ENCODE results near the gene LINS1. TPM values are rescaled to one million over a fixed set of nuclear protein-coding genes. Genes with fewer than 3 reads are reported as not detected.

LINS1 gene
- total and polyA plus RNA-seq, 2 of the 8 experiments (the other 6 are each of a cell fraction or from before 2014, with no cell fraction given): 4.2 to 8.1 TPM

- no peaks in the 10 kb centered on the region for H3K23me2 ChIP-seq (ENCODE audit: low read depth, low read length)
- no peak overlapping the region for H3K4me2 ChIP-seq (ENCODE audit: insufficient read depth in 1 of 2, low read depth in 2 of 2, low read length in 2 of 2)
- H3K4me1 ChIP-seq (replicated peaks in 1 of 4; ENCODE audit: control insufficient read depth in 3 of 4, insufficient read depth in 4 of 4, low read length in 3 of 4): no peaks in the 10 kb centered on the region
- H3K9me3 ChIP-seq (ENCODE audit: insufficient read depth in 2 of 2, low read depth in 1 of 2, low read length in 1 of 2): peaks cover 38 to 51% of the 10 kb centered on the region in 2 experiments; a peak in 3 of 4 replicates
- H3K27ac ChIP-seq (ENCODE audit: low read depth, low read length): no peak overlapping the region
- no peaks in the 10 kb centered on the region for H4K20me1 ChIP-seq (replicated peaks in 1 of 2; ENCODE audit: control insufficient read depth in 1 of 2, insufficient read depth in 2 of 2, low read length in 2 of 2)
- H3K27me3 ChIP-seq (replicated peaks in 1 of 4; ENCODE audit: control insufficient read depth in 3 of 4, extremely low read depth in 1 of 4, insufficient read depth in 3 of 4, low read length in 3 of 4): no peaks in the 10 kb centered on the region
- no peak overlapping the region for H4K91ac ChIP-seq (replicated peaks; ENCODE audit: insufficient read length, low read length)
- H2BK20ac ChIP-seq (ENCODE audit: low read length): no peak overlapping the region
- no peak for TF ChIP-seq CHD1 (IDR thresholded peaks at IDR 0.05; ENCODE audit: low read depth, low read length)
- TF ChIP-seq JUN (IDR thresholded peaks at IDR 0.05; ENCODE audit: low read depth, low read length): no peak
- no peak for TF ChIP-seq CBX8 (IDR thresholded peaks at IDR 0.05; ENCODE audit: borderline replicate concordance, low read depth, low read length)
- no peak for TF ChIP-seq CREB1 (IDR thresholded peaks at IDR 0.05)
- TF ChIP-seq RBBP5 (IDR thresholded peaks at IDR 0.05; ENCODE audit: borderline replicate concordance, low read depth, low read length): no peak
- TF ChIP-seq BRCA1 (IDR thresholded peaks at IDR 0.05; ENCODE audit: low read depth, low read length): no peak
- TF ChIP-seq USF2 (IDR thresholded peaks at IDR 0.05; ENCODE audit: low read length): no peak
- H3K14ac ChIP-seq (ENCODE audit: insufficient read length): no peak overlapping the region
- H3K9ac ChIP-seq (replicated peaks in 1 of 4; ENCODE audit: extremely low read depth in 1 of 4, low read depth in 3 of 4, low read length in 3 of 4): no peak overlapping the region
- H3K4me3 ChIP-seq (ENCODE audit: extremely low read depth in 1 of 4, insufficient read depth in 2 of 4, low read depth in 3 of 4, low read length in 4 of 4): no peak overlapping the region
- H2BK12ac ChIP-seq (ENCODE audit: low read depth, low read length): no peak overlapping the region
- no peak overlapping the region for H3K23ac ChIP-seq (ENCODE audit: insufficient read length)
- H4K5ac ChIP-seq (ENCODE audit: insufficient read length, low read depth, low read length): no peak overlapping the region
- no peak overlapping the region for H2BK5ac ChIP-seq (ENCODE audit: low read depth, low read length)
- WGBS, 2 experiments (ENCODE audit: extremely low coverage in 1 of 2, insufficient coverage in 1 of 2, insufficient read length in 1 of 2, insufficient replicate concordance in 2 of 2, low coverage in 1 of 2, low lambda C conversion rate in 2 of 2, missing lambda C conversion rate in 1 of 2): 85% methylated on average over 11 of the region's 11 CpGs; no CpG with 5 or more reads in 1 of the 2 experiments
- H3K36me3 ChIP-seq (ENCODE audit: control insufficient read depth in 2 of 4, insufficient read depth in 4 of 4, low read length in 3 of 4): no peaks in the 10 kb centered on the region
- no peak overlapping the region for H2BK15ac ChIP-seq (ENCODE audit: low read length)
- H3K56ac ChIP-seq (replicated peaks; ENCODE audit: insufficient read length, low read depth, low read length): no peak overlapping the region
- H2BK120ac ChIP-seq (replicated peaks; ENCODE audit: low read depth, low read length): no peak overlapping the region
- no peak overlapping the region for H2AFZ ChIP-seq (ENCODE audit: low read length)
- DNase-seq (ENCODE audit: low read depth in 1 of 2, low spot score in 2 of 2) (no peak), FAIRE-seq (no peak)
- ChIA-PET POLR2A (ENCODE audit: partially characterized antibody) (no interaction called here), CTCF (ENCODE audit: partially characterized antibody) (no interaction called here)
- H3K4ac ChIP-seq (replicated peaks; ENCODE audit: insufficient read length, low read depth, low read length): no peak overlapping the region
- no peak overlapping the region for H4K8ac ChIP-seq (ENCODE audit: extremely low read depth, insufficient read depth, low read length)
- H2AK5ac ChIP-seq (ENCODE audit: low read depth, low read length): no peak overlapping the region
- H3K18ac ChIP-seq (ENCODE audit: extremely low read depth, low read length): no peak overlapping the region
- no peaks in the 10 kb centered on the region for H3K79me2 ChIP-seq (ENCODE audit: control insufficient read depth in 1 of 2, insufficient read depth in 2 of 2, low read length in 2 of 2)
- no peaks in the 10 kb centered on the region for H3K79me1 ChIP-seq (ENCODE audit: low read depth, low read length)
Observed at GRCh38 chr15:100531823-100532327, 70.1 kb downstream of the LINS1 start.

All from H1 (cell line).